Bone marrow (tissue), 2 donors: ENCODE data around the gene ARF6.
"Not testable (repeated sequence)": the region's sequence is repeated elsewhere in the genome, so short reads cannot be mapped to it uniquely, and the experiment has no call there.

Experiments used
- DNase-seq, 2 donors: peaks; one replicate each; lab custom pipeline; 2025; lab: John Stamatoyannopoulos, UW

ARF6 gene

DNA sequence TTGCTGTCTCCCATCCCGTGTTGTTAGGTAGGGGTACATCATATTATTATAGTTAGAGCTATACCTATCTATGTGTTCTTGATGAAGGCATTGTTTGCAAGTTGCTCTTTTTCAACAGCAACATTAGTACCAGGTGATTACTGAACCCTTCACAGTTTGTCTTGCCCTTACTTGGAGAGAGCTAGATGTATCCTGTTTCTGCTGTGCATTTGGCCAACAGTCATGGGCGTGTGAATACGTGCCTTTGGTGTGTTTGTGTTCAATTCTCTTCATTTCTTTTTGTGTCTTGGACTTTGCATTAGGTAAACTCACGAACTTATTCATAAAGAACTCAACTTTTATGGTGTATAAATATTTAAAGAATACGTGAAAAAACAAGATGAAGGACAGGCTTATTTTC lies 14.3 kb downstream of the ARF6 start:
- no peak for DNase-seq

DNA sequence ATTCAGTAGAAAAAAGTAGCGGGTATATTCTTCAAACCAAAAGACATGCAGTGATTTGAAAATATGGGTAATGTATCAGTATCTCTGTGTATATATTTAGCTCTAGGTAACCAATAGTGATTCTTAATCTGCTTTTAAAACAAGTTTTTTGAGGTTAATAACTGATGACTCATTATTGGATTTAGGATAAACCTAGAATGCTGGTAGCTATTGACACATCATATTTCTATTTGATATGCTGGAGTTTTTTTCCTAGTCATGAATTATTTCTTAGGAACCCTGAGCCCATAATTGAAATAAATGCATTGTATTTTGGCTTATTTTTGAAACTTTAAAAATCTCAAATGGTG lies 15.5 kb downstream of the ARF6 start:
- no peak for DNase-seq

GRCh38 chr14:49909016-49909415 lies 16.1 kb downstream of the ARF6 start:
- no peak for DNase-seq

GRCh38 chr14:49915085-49915484 lies 22.2 kb downstream of the ARF6 start:
- no peak for DNase-seq

DNA sequence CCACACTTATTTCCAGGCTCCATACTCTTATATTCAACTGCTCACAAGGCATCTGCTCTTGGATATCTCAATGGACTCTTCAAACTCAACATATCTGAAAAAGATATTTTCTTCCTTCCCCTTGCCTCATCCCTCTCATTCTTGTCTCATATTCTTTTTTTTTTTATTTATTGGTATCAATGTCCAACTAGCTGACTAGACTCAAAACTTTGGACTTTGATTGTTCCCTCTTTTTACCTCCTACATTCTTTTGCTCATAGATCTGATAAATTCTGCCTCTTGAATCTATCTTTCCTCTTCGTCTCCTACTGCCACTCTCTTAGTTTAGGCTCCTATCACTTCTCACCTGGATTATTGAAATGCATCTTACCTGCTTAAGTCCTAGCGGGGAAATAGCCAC lies 25.8 kb downstream of the ARF6 start:
- no peak for DNase-seq

DNA sequence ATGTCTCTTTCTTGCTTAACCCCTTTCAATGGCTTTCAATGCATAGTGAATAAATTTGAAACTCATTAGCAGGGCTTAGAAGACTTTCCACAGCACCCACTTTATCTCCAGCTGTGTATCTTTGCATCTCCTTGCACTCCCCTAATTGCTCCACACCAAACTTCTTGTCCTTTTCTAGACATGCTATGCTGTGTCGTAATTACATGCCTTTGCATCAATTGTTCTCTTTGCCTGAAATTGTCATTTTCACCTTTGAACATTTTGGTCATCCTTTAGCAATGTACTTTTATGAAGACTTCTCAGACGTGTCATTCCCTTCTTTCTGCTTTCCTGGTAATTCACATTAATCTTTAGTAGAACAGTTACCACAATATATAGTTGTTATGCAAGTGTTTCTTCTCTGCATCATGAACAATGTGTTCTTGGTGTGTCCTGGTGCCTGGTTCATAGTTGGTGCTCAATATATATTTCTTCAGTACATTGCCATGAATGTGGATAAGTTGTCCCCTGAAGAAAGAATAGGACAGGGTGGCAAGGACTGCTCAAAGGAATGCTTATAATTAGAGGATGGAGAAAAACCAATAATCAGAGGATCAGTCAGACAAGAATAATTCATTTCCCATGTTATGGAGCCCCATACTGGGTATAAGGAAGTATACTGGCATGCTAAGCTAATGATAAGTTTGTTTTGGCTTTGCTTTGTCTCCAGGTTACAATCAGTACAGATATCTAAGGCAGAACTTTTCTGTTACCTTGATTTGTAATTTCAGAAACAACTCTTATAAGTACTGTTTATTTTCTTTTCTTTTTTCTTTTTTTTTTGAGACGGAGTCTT lies 27.2 kb downstream of the ARF6 start:
- DNase-seq: no peak

GRCh38 chr14:49920935-49921334 lies 28.1 kb downstream of the ARF6 start:
- no peak for DNase-seq

- no peak for DNase-seq
Measured at GRCh38 chr14:49921401-49921800, 28.5 kb downstream of the ARF6 start.

- DNase-seq: no peak
Measured at GRCh38 chr14:49923442-49923841, 30.6 kb downstream of the ARF6 start.

DNA sequence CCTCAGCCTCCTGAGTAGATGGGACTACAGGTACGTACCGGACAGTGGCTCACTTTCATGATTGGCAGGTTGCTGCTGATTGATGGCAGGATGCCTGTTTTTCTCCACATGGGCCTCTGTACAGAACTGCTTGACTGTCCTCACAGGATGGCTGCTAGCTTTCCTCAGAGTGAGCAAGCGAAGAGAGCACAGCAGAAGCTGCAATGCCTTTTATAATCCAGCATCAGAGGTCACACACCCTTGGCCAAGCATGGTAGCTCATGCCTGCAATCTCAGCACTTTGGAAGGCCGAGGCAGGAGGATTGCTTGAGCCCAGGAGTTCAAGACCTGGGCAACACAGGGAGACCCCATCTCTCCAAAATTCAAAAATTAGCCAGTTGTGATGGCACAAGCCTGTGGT lies 31.0 kb downstream of the ARF6 start:
- no peak for DNase-seq

GRCh38 chr14:49924852-49925251 lies 32.0 kb downstream of the ARF6 start:
- no peak for DNase-seq

GRCh38 chr14:49926803-49927202 lies 33.9 kb downstream of the ARF6 start:
- DNase-seq: no peak

- no peak for DNase-seq
Measured at GRCh38 chr14:49928015-49928414, 35.1 kb downstream of the ARF6 start.

DNA sequence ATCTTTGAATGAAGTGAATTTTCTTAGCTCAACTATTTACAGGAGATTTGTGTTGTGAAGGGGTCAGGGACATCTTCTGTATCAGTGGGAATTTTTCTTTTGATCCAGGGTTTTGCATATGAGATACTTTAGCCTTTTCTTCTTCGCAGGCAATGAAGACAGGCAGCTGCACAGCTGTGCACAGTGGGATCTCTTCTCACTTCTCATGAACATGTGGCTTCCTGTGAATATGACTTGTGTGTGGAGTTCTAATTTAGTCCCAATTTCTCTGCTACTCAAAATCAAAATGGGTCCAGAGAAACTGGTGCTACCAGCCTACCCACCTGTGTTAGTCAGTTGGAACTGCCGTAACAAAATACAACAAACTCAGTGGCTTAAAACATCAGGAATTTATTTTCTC lies 37.8 kb downstream of the ARF6 start:
- DNase-seq: no peak

- no peak for DNase-seq
Measured at GRCh38 chr14:49931523-49931922, 38.6 kb downstream of the ARF6 start.

DNA sequence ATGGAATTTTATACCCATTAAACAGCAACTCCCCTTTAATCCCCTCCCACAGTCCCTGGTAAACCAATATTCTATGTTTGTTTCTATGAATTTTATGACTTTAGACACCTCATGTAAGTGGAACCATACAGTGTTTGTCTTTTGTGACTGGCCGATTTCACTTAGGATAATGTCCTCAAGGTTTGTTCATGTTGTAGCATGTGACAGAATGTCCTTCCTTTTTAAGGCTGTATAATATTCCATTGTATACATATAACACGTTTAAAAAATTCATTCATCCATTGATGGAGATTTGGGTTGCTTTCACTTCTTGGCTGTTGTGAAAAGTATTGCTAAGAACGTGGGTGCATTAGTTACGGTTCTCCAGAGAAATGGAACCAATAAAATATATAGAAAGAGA lies 40.2 kb downstream of the ARF6 start:
- DNase-seq: no peak

- DNase-seq: no peak
Measured at GRCh38 chr14:49933704-49934103, 40.8 kb downstream of the ARF6 start.

DNA sequence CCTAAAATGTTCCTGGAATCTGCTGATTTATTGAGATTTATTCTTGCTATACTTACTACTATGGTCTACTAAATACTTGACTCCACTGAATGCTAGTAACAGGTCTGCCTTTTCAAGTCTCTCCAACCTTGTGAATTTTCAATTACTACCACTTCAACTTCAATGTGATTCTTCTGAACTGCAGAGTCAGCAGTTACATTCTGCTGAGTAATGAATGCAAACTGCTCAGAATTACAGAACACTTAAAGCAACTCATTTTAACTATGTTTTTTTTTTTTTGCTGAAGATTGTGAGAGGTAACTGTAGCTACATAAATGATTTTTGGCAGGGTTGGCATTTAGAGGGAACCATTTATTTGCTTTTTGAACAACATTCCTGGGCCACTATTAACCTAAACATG lies 41.8 kb downstream of the ARF6 start:
- DNase-seq: no peak

DNA sequence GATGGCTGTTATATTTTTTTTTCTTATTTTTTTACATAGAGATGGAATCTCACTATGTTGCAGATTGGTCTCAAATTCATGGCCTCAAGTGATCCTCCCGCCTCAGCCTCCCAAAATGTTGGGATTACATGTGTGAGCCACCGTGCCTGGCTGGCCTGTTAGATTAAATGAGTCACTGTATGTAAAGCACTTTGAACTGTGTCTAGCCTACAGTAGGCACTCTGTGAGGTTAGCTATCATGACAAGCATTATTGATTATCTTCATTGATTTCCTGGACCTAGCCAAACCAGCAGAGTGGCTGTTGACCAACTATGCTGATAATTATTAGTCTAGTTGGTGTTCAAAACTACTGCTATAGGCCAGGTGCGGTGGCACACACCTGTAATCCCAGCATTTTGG lies 42.6 kb downstream of the ARF6 start:
- DNase-seq: no peak

GRCh38 chr14:49936246-49936645 lies 43.4 kb downstream of the ARF6 start:
- DNase-seq: not testable (repeated sequence)

DNA sequence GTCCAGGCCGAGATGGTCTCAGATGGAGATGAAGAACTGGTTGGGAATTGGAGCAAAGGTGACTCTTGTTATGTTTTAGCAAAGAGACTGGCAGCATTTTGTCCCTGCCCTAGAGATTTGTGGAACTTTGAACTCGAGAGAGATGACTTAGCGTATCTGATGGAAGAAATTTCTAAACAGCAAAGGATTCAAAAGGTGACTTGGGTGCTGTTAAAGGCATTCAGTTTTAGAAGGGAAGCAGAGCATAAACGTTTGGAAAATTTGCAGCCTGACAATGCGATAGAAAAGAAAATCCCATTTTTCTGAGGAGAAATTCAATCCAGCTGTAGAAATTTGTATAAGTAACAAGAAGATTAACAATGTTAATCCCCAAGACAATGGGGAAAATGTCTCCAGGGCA lies 44.0 kb downstream of the ARF6 start:
- DNase-seq: not testable (repeated sequence)

DNA sequence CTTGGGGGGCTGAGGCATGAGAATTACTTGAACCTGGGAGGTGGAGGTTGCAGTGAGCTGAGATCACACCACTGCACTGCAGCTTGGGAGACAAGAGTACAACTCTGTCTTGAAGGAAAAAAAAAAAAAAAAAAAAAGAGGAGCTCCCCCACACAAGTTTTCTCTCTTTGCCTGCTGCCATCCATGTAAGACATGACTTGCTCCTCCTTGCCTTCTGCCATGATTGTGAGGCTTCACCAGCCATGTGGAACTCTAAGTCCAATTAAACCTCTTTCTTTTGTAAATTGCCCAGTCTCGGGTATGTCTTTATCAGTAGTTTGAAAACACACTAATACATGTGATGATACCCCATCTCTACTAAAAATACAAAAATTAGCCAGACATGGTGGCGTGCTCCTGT lies 46.3 kb downstream of the ARF6 start:
- not testable (repeated sequence) for DNase-seq

- DNase-seq: no peak
Measured at GRCh38 chr14:49939884-49940510, 47.1 kb downstream of the ARF6 start.
